ENCODE measurements around the gene ERC2.

Gene ERC2

GRCh38 chr3:55486857-55487380 is 981.3 kb downstream of the ERC2 start, which contains the start of gene WNT5A (continued):
- TF ChIP-seq ZNF433 (tag by site-specific recombination; IDR thresholded peaks at IDR 0.05; ENCODE audit: low read depth) (no peak), ZNF555 (tag by site-specific recombination; conservative IDR thresholded peaks at IDR 0.05) (no peak), ZNF776 (tag by site-specific recombination; IDR thresholded peaks at IDR 0.05; ENCODE audit: borderline replicate concordance) (no peak), ZSCAN23 (tag by site-specific recombination; IDR thresholded peaks at IDR 0.05) (no peak), GLI2 (tag by site-specific recombination; IDR thresholded peaks at IDR 0.05; ENCODE audit: borderline replicate concordance, low read depth) (no peak), ZNF449 (tag by site-specific recombination; IDR thresholded peaks at IDR 0.05) (no peak), GLI4 (tag by site-specific recombination; IDR thresholded peaks at IDR 0.05) (no peak), ZBTB20 (tag by site-specific recombination; IDR thresholded peaks at IDR 0.05) (peak; percentile 61; the same call in 1 of the 2 replicates), ZNF501 (tag by site-specific recombination; IDR thresholded peaks at IDR 0.05) (no peak), ZBTB49 (tag by site-specific recombination; IDR thresholded peaks at IDR 0.05; ENCODE audit: low read depth) (no peak), ZNF707 (tag by site-specific recombination; IDR thresholded peaks at IDR 0.05) (no peak)

GRCh38 chr3:55486101-55486856 is 982.0 kb downstream of the ERC2 start:
- Histone ChIP-seq H3K27ac (ENCODE audit: extremely low read depth, low read depth, low read length) (peak overlapping the region; percentile 97), H3K9me3 (ENCODE audit: control insufficient read depth, insufficient read depth, low read depth, low read length) (no peaks in the 10 kb centered on the region), H3K4me1 (ENCODE audit: control insufficient read depth, insufficient read depth, low read length) (peaks cover 16% of the 10 kb centered on the region), H3K36me3 (ENCODE audit: control insufficient read depth in 2 of 2, insufficient read depth in 1 of 2, low read length in 2 of 2) (peaks cover 0 to 12% of the 10 kb centered on the region in 2 experiments; a peak in 1 of 3 replicates), H3K4me3 (ENCODE audit: low read depth, low read length) (peak overlapping the region; percentile 72)
- ChIA-PET CTCF (interaction anchor here (0.6 to 0.9 kb wide), 4 partner anchors 25 to 1646 kb away, joined by 3 to 5 read pairs (median 4); no protein-coding TSS in a partner anchor), POLR2A (interaction anchor here (0.6 kb wide), 1 partner anchor 53 kb away, joined by 3 read pairs; no protein-coding TSS in a partner anchor)
- TF ChIP-seq IKZF3 (tag by site-specific recombination; IDR thresholded peaks at IDR 0.05) = peak; percentile 37; the same call in 1 of the 2 replicates
- TF ChIP-seq ZNF146 (tag by site-specific recombination; IDR thresholded peaks at IDR 0.05) = 0 out of 2 replicates have a peak, but pooled peaks have one; percentile 5
- TF ChIP-seq WT1 (tag by site-specific recombination; IDR thresholded peaks at IDR 0.05) = no peak
- TF ChIP-seq SCRT1 (tag by site-specific recombination; IDR thresholded peaks at IDR 0.05; ENCODE audit: borderline replicate concordance) = no peak
- TF ChIP-seq GLIS2 (tag by site-specific recombination; IDR thresholded peaks at IDR 0.05) = peak; percentile 90
- 0 out of 2 replicates have a peak, but pooled peaks have one; percentile 17 for TF ChIP-seq SP2 (tag by site-specific recombination; IDR thresholded peaks at IDR 0.05)
- peak; percentile 74; the same call in 1 of the 2 replicates for TF ChIP-seq ZBTB20 (tag by site-specific recombination; IDR thresholded peaks at IDR 0.05)
- TF ChIP-seq FEZF1 (tag by site-specific recombination; IDR thresholded peaks at IDR 0.05) = peak; percentile 63
- TF ChIP-seq ZBTB48 (tag by site-specific recombination; IDR thresholded peaks at IDR 0.05) = peak; percentile 26; the same call in 1 of the 2 replicates
- TF ChIP-seq ZNF394 (tag by site-specific recombination; IDR thresholded peaks at IDR 0.05; ENCODE audit: borderline replicate concordance) = peak; percentile 10; the same call in 1 of the 2 replicates
- TF ChIP-seq ZNF560 (tag by site-specific recombination; IDR thresholded peaks at IDR 0.05; ENCODE audit: borderline replicate concordance) = no peak
- TF ChIP-seq ZNF610 (tag by site-specific recombination; IDR thresholded peaks at IDR 0.05; ENCODE audit: borderline replicate concordance) = no peak
- TF ChIP-seq ZNF423 (tag by site-specific recombination; IDR thresholded peaks at IDR 0.05) = peak; percentile 86
- TF ChIP-seq PRDM10 (tag by site-specific recombination; IDR thresholded peaks at IDR 0.05) = peak; percentile 87
- peak; percentile 83 for TF ChIP-seq PATZ1 (tag by site-specific recombination; IDR thresholded peaks at IDR 0.05)
- TF ChIP-seq ZNF239 (tag by site-specific recombination; IDR thresholded peaks at IDR 0.05) = no peak

All from HEK293 (cell line).